GM06990 (cell line): ENCODE results near the gene POU6F2.

Experiments
- DNase-seq: peaks from one replicate; pipeline ENCODE4 v3.0.0-alpha.2; 2011; ENCODE audit not compliant: insufficient read length; ENCODE audit errors: extremely low read depth
- H3K27me3 ChIP-seq: replicated peaks from 2 replicates; pipeline ENCODE4 v1.6.0; 2011; ENCODE audit warnings: low read length; ENCODE audit not compliant: control insufficient read depth, insufficient read depth
- H3K36me3 ChIP-seq: 2 replicates; pipeline ENCODE4 v1.5.1; 2011; ENCODE audit warnings: low read length; ENCODE audit not compliant: control insufficient read depth, insufficient read depth
- H3K4me3 ChIP-seq: replicated peaks from 2 replicates; pipeline ENCODE4 v1.5.1; 2011; ENCODE audit warnings: low read depth, mild to moderate bottlenecking, control low read depth, low read length
- TF ChIP-seq, protein P1 (sequence below): IDR thresholded peaks from 2 replicates; pipeline ENCODE4 v1.5.1; 2011; ENCODE audit warnings: low read length, control low read depth, mild to moderate bottlenecking, inconsistent platforms; ENCODE audit not compliant: insufficient read depth, poor library complexity, severe bottlenecking

The POU6F2 gene

DNA sequence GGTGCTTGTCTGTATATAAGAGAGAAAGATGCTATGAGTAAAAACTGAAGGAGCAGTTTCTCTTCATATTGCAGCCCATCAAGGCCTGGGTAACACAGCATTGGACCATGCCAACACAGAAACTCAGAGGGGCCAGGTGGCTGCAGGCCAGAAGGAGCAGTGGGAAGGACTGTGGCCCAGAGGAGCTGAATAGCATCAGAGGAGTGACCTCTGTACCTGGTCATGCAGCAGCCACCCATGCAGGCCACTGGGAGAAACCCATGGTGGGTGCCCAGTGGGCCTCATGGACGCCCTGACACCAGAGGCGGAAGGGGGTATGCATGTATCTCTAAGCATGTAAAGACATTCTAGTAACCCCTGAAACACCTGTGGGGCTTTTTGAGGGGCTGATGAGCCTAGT lies 512.6 kb downstream of the POU6F2 start:
- TF ChIP-seq, protein P1, sequence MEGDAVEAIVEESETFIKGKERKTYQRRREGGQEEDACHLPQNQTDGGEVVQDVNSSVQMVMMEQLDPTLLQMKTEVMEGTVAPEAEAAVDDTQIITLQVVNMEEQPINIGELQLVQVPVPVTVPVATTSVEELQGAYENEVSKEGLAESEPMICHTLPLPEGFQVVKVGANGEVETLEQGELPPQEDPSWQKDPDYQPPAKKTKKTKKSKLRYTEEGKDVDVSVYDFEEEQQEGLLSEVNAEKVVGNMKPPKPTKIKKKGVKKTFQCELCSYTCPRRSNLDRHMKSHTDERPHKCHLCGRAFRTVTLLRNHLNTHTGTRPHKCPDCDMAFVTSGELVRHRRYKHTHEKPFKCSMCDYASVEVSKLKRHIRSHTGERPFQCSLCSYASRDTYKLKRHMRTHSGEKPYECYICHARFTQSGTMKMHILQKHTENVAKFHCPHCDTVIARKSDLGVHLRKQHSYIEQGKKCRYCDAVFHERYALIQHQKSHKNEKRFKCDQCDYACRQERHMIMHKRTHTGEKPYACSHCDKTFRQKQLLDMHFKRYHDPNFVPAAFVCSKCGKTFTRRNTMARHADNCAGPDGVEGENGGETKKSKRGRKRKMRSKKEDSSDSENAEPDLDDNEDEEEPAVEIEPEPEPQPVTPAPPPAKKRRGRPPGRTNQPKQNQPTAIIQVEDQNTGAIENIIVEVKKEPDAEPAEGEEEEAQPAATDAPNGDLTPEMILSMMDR, result no peak
- Histone ChIP-seq H3K4me3 (no peak overlapping the region), H3K27me3 (peaks cover 1% of the 10 kb centered on the region; the same call in 1 of the 2 replicates), H3K36me3 (no peaks in the 10 kb centered on the region)
- DNase-seq, result no peak

DNA sequence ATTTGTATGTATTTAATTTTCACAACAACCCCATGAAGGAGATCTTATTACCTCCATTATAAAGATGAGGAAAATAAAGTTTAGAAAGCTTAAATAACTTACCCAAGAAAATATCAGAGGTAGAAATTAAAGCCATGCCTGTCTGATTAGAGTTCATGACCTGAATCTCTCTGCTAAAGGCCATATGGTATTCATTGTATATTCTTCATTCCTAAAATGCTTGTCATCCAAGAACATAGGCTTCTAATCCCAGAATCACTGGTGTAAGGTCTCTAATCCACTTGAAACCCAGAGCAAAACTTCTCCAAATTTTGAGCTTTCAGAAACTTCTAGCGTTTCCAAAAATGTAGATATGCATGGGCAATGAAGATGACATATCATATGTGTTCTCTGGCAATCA lies 516.2 kb downstream of the POU6F2 start:
- Histone ChIP-seq H3K4me3 (no peak overlapping the region), H3K36me3 (no peaks in the 10 kb centered on the region), H3K27me3 (peaks cover 1% of the 10 kb centered on the region; the same call in 1 of the 2 replicates)
- DNase-seq, result no peak
- TF ChIP-seq, protein P1, result no peak

- no peaks in the 10 kb centered on the region for H3K27me3 ChIP-seq
- DNase-seq, result no peak
These were observed 523.6 kb downstream of the POU6F2 start for GRCh38 chr7:39501358-39501757.

GRCh38 chr7:39504963-39505362 lies 527.3 kb downstream of the POU6F2 start:
- TF ChIP-seq, protein P1, result no peak
- no peaks in the 10 kb centered on the region for H3K36me3 ChIP-seq
- H3K27me3 ChIP-seq, result no peaks in the 10 kb centered on the region
- no peak for DNase-seq
- no peak overlapping the region for H3K4me3 ChIP-seq

More at GRCh38 chr7:39501358-39501757, 523.6 kb downstream of the POU6F2 start:
- H3K4me3 ChIP-seq, result no peak overlapping the region
- H3K36me3 ChIP-seq, result no peaks in the 10 kb centered on the region
- TF ChIP-seq, protein P1, result no peak

GRCh38 chr7:39507866-39508551 lies 530.3 kb downstream of the POU6F2 start:
- no peak overlapping the region for H3K4me3 ChIP-seq
- no peaks in the 10 kb centered on the region for H3K36me3 ChIP-seq
- H3K27me3 ChIP-seq, result no peaks in the 10 kb centered on the region
- DNase-seq, result no peak
- TF ChIP-seq, protein P1, result no peak

- TF ChIP-seq, protein P1, result no peak
- DNase-seq, result no peak
- H3K4me3 ChIP-seq, result no peak overlapping the region
- no peaks in the 10 kb centered on the region for H3K36me3 ChIP-seq
- no peaks in the 10 kb centered on the region for H3K27me3 ChIP-seq
These were observed 531.7 kb downstream of the POU6F2 start for GRCh38 chr7:39509436-39509835.
